Stimulated activated naive CD4-positive, alpha-beta T cell (primary cell): Measurements from ENCODE around the gene CLDN5.

Experiments
- DNase-seq, 6 experiments: peaks; one replicate each; lab custom pipeline; 2025; lab: John Stamatoyannopoulos, UW

CLDN5 gene

GRCh38 chr22:19522190-19522880 is 1.9 kb downstream of the CLDN5 start:
- no peak for DNase-seq

- no peak for DNase-seq
Observed at GRCh38 chr22:19520566-19521305, 3.5 kb downstream of the CLDN5 start.

GRCh38 chr22:19520007-19520406 is 4.2 kb downstream of the CLDN5 start:
- no peak for DNase-seq

- no peak for DNase-seq
Observed at GRCh38 chr22:19519041-19519926, 4.9 kb downstream of the CLDN5 start.

GRCh38 chr22:19518635-19519034 is 5.6 kb downstream of the CLDN5 start:
- no peak for DNase-seq

- DNase-seq: no peak
Observed at GRCh38 chr22:19517919-19518611, 6.1 kb downstream of the CLDN5 start.

- no peak for DNase-seq
Observed at GRCh38 chr22:19517171-19517500, 7.1 kb downstream of the CLDN5 start.

- no peak for DNase-seq
Observed at GRCh38 chr22:19516378-19517170, 7.6 kb downstream of the CLDN5 start.

- DNase-seq: no peak
Observed at GRCh38 chr22:19515654-19516377, 8.4 kb downstream of the CLDN5 start.

GRCh38 chr22:19514831-19515565 is 9.2 kb downstream of the CLDN5 start:
- DNase-seq: no peak

GRCh38 chr22:19513823-19514222 is 10.4 kb downstream of the CLDN5 start:
- DNase-seq: no peak

- no peak for DNase-seq
Observed at GRCh38 chr22:19510919-19511341, 13.3 kb downstream of the CLDN5 start.

- no peak for DNase-seq
Observed at GRCh38 chr22:19509923-19510322, 14.3 kb downstream of the CLDN5 start.

- DNase-seq: no peak
Observed at GRCh38 chr22:19509191-19509590, 15.0 kb downstream of the CLDN5 start.

GRCh38 chr22:19508024-19508776 is 16.0 kb downstream of the CLDN5 start:
- no peak for DNase-seq

- DNase-seq: no peak
Observed at GRCh38 chr22:19507534-19507861, 16.7 kb downstream of the CLDN5 start.

- no peak for DNase-seq
Observed at GRCh38 chr22:19506212-19506611, 18.0 kb downstream of the CLDN5 start.

GRCh38 chr22:19505735-19506126 is 18.5 kb downstream of the CLDN5 start:
- no peak for DNase-seq
